ENCODE results near the gene SERPINE2. TPM values are rescaled to one million over a fixed set of nuclear protein-coding genes. Genes with fewer than 3 reads are reported as not detected.

Gene SERPINE2, protein sequence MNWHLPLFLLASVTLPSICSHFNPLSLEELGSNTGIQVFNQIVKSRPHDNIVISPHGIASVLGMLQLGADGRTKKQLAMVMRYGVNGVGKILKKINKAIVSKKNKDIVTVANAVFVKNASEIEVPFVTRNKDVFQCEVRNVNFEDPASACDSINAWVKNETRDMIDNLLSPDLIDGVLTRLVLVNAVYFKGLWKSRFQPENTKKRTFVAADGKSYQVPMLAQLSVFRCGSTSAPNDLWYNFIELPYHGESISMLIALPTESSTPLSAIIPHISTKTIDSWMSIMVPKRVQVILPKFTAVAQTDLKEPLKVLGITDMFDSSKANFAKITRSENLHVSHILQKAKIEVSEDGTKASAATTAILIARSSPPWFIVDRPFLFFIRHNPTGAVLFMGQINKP
- total RNA-seq, result 1 to 10 TPM; 1.6 to 4.4 TPM

DNA sequence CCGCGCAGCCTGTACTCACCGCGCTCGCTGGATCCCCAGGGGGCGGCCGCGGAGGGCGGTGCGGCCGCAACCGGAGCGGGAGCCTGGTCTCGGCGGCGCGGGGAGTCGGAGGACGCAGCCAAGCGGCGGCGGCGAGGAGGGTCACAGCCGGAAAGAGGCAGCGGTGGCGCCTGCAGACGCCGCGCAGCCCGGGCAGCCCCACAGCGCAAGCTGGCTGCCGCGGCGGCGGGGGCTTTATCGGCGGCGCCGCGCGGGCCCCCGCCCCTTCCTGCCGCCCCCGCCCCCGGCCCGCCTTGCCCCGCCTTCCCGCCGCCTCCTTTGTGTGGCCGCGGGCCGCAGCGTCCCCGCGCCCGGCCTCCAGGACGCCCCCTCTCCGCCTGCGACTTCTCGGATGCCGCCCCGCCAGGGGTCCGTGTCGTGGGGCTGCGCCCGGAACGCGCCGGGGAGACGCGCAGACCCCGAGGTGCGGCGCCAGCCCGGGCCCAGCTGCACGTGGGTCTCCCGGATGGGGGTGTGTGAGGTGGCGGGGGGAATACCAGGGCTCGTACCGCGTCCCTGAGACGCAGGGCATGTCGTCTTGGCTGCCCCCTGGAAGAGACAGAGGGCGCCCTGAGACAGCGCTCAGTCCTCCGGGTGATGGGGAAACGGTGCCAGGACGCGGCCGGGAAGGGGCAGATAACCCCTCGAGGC, at the start of gene SERPINE2:
Gene SERPINE2 (minus strand): TSS at position 207 of the 690 bp plus-strand sequence. CDS start 37,386 bp downstream, outside the sequence.
- Histone ChIP-seq H3K4me3 (peak within 1 kb of the TSS in 1 of 2 donors; percentile 62), H3K9me3 (no peaks in the 10 kb centered on the region), H3K36me3 (replicated peaks in 1 of 2; ENCODE audit: insufficient read depth in 1 of 2, low read depth in 2 of 2) (no peaks in the 10 kb centered on the region), H3K4me1 (peaks cover 17% of the 10 kb centered on the region), H3K27ac (no peak within 1 kb of the TSS), H3K27me3 (no peaks in the 10 kb centered on the region)
- TF ChIP-seq, protein P1, sequence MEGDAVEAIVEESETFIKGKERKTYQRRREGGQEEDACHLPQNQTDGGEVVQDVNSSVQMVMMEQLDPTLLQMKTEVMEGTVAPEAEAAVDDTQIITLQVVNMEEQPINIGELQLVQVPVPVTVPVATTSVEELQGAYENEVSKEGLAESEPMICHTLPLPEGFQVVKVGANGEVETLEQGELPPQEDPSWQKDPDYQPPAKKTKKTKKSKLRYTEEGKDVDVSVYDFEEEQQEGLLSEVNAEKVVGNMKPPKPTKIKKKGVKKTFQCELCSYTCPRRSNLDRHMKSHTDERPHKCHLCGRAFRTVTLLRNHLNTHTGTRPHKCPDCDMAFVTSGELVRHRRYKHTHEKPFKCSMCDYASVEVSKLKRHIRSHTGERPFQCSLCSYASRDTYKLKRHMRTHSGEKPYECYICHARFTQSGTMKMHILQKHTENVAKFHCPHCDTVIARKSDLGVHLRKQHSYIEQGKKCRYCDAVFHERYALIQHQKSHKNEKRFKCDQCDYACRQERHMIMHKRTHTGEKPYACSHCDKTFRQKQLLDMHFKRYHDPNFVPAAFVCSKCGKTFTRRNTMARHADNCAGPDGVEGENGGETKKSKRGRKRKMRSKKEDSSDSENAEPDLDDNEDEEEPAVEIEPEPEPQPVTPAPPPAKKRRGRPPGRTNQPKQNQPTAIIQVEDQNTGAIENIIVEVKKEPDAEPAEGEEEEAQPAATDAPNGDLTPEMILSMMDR (IDR thresholded peaks at IDR 0.05), result peak in 3 of 7 experiments; percentile 5 to 9 (median 7)
- TF ChIP-seq POLR2A (IDR thresholded peaks at IDR 0.05), result no peak
- intact Hi-C loops (cut with DNase I), result no loop called here
- 1% methylated on average over 65 of the region's 91 CpGs; no CpG with 5 or more reads in 1 of the 2 donors for WGBS, 2 donors
- DNase-seq, result peak in 3 of 4 donors; percentile 20 to 30 (median 22)
- peak; percentile 47 for ATAC-seq

DNA sequence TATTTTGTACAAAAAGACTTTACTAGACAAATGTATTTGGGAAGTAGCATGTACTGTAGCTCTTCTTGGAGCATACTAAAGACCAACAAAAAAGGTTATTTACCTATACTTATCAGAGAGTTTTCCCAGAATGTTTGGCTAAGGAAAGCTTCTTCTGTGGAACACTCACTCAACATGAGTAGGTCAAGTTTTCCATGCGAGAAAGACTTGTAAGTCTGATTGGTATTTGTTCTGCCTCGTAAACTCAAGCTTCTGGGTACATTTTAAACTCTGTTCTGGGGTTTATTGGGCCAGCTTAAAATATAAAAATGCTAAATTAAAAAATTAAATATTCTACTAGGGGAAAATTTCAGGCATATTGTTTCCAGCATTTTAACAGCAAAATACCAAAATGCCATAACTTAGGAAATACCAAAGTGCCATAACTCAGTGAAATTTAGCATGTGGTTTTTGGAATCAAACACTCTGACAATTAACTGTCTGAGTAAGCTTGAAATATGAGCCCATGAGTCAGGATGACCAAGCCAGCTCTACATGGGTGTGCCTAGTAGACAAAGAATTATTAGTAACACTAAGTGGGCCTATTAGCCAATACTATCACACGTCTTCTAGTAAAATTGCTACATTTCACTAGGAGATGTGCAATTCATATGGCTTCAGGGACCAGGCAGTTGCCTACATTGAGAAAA, 47.3 kb upstream of the SERPINE2 start:
- DNase-seq, result peak in 1 of 4 donors; percentile 8
- 70 to 76% methylated on average over 3 of the region's 3 CpGs for WGBS, 2 donors
- Histone ChIP-seq H3K4me1 (no peaks in the 10 kb centered on the region), H3K27me3 (no peaks in the 10 kb centered on the region), H3K27ac (no peak overlapping the region), H3K9me3 (no peaks in the 10 kb centered on the region), H3K36me3 (replicated peaks in 1 of 2; ENCODE audit: insufficient read depth in 1 of 2, low read depth in 2 of 2) (no peaks in the 10 kb centered on the region), H3K4me3 (no peak overlapping the region)
- intact Hi-C loops (cut with DNase I), result no loop called here
- no peak for ATAC-seq
- TF ChIP-seq, protein P1 (IDR thresholded peaks at IDR 0.05), result no peak

DNA sequence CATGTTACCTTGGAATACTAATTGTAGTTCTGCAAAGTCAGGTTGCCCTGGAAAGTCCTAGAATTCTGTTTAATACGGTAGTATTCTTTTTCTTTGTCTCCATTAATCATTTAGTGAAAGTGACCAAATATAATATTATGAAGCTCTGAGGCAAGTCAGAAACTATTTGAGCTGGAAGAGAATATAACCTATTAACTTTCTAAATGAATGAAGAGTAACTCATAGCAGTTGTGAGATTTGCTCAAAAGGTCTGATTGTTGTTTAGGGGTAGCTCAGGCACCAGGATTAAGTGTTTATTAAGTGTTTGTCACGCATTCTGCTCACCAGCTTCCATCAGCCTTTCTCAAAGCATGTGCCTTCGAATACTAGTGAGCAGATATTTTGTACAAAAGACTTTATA, 46.7 kb upstream of the SERPINE2 start:
- TF ChIP-seq, protein P1 (IDR thresholded peaks at IDR 0.05), result no peak
- no peak for TF ChIP-seq POLR2A (IDR thresholded peaks at IDR 0.05)
- Histone ChIP-seq H3K9me3 (no peaks in the 10 kb centered on the region), H3K27me3 (no peaks in the 10 kb centered on the region), H3K4me3 (no peak overlapping the region), H3K27ac (no peak overlapping the region), H3K36me3 (replicated peaks in 1 of 2; ENCODE audit: insufficient read depth in 1 of 2, low read depth in 2 of 2) (no peaks in the 10 kb centered on the region), H3K4me1 (no peaks in the 10 kb centered on the region)
- 37 to 49% methylated on average over 3 of the region's 3 CpGs for WGBS, 2 donors
- intact Hi-C loops (cut with DNase I), result no loop called here
- DNase-seq (no peak), ATAC-seq (no peak)

DNA sequence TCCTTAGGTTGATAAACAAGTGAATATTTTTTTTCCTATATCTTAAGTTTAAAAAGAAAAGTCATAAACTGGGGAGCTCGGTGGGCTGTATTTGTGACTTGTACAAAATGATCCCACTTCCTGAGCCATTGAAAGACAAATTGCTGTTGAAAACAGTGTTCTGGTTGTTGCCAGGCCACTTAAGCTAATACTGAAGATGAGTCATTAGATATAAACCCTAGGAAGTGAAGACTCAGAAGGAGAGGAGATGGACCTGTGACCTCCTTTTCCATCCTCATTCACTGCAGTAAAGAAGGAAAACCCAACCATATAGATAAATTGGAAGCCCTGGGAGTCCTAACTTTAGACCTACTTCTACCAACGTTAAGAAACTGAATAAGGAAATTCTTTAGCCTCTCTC, 46.2 kb upstream of the SERPINE2 start:
- Histone ChIP-seq H3K4me3 (no peak overlapping the region), H3K4me1 (no peaks in the 10 kb centered on the region), H3K9me3 (no peaks in the 10 kb centered on the region), H3K27ac (no peak overlapping the region), H3K27me3 (no peaks in the 10 kb centered on the region), H3K36me3 (replicated peaks in 1 of 2; ENCODE audit: insufficient read depth in 1 of 2, low read depth in 2 of 2) (no peaks in the 10 kb centered on the region)
- TF ChIP-seq POLR2A (IDR thresholded peaks at IDR 0.05), result no peak
- TF ChIP-seq, protein P1 (IDR thresholded peaks at IDR 0.05), result no peak
- WGBS, 2 donors, result 62% methylated on average over 2 of the region's 2 CpGs
- ATAC-seq (no peak), DNase-seq (no peak)
- intact Hi-C loops (cut with DNase I), result no loop called here

All from body of pancreas (tissue), 4 donors.